NT2/D1 (cell line): ENCODE data around the gene TTC3.
"Not testable (repeated sequence)": the region's sequence is repeated elsewhere in the genome, so short reads cannot be mapped to it uniquely, and the experiment has no call there.

ENCODE experiments used
- DNase-seq: peaks from one replicate; pipeline ENCODE4 v3.0.0-alpha.2; 2011; ENCODE audit warnings: low read depth, low spot score
- H3K27me3 ChIP-seq: 2 replicates; pipeline ENCODE4 v1.6.0; 2011; ENCODE audit warnings: mild to moderate bottlenecking; ENCODE audit not compliant: insufficient read length, insufficient read depth
- H3K36me3 ChIP-seq: 2 replicates; pipeline ENCODE4 v1.6.1; 2011; ENCODE audit warnings: mild to moderate bottlenecking, low read length, mixed read lengths; ENCODE audit not compliant: insufficient read depth, insufficient read length
- H3K4me1 ChIP-seq: 2 replicates; pipeline ENCODE4 v1.5.1; 2011; ENCODE audit not compliant: insufficient read depth, insufficient read length
- H3K4me3 ChIP-seq: 2 replicates; pipeline ENCODE4 v1.5.1; 2011; ENCODE audit warnings: low read depth; ENCODE audit not compliant: insufficient read length
- H3K9ac ChIP-seq: 2 replicates; pipeline ENCODE4 v1.6.0; 2011; ENCODE audit warnings: low read depth; ENCODE audit not compliant: insufficient read length
- H3K9me3 ChIP-seq: 2 replicates; pipeline ENCODE4 v1.5.1; 2011; ENCODE audit warnings: mild to moderate bottlenecking, low read length; ENCODE audit not compliant: insufficient read depth
- SUZ12 ChIP-seq: IDR thresholded peaks from 2 replicates; pipeline ENCODE4 v1.6.1; 2011; ENCODE audit not compliant: insufficient read length, insufficient read depth; ENCODE audit errors: extremely low read depth
- YY1 ChIP-seq: IDR thresholded peaks from 2 replicates; pipeline ENCODE4 v1.6.1; 2011; ENCODE audit not compliant: insufficient read length, insufficient read depth
- ZNF274 ChIP-seq: IDR thresholded peaks from 2 replicates; pipeline ENCODE4 v1.6.1; 2011; ENCODE audit warnings: mild to moderate bottlenecking, low read depth, low read length

The TTC3 gene

GRCh38 chr21:37093977-37094376, 20.9 kb downstream of the TTC3 start:
- H3K9me3 ChIP-seq: no peaks in the 10 kb centered on the region
- no peaks in the 10 kb centered on the region for H3K4me1 ChIP-seq
- no peak for TF ChIP-seq ZNF274
- TF ChIP-seq YY1: no peak
- no peak for TF ChIP-seq SUZ12
- H3K27me3 ChIP-seq: no peaks in the 10 kb centered on the region
- H3K9ac ChIP-seq: no peak overlapping the region
- H3K36me3 ChIP-seq: peaks cover 80% of the 10 kb centered on the region
- DNase-seq: no peak
- no peak overlapping the region for H3K4me3 ChIP-seq

- no peaks in the 10 kb centered on the region for H3K9me3 ChIP-seq
- H3K9ac ChIP-seq: no peak overlapping the region
- no peaks in the 10 kb centered on the region for H3K4me1 ChIP-seq
- DNase-seq: no peak
- no peaks in the 10 kb centered on the region for H3K27me3 ChIP-seq
- no peak for TF ChIP-seq YY1
- TF ChIP-seq ZNF274: no peak
- no peak for TF ChIP-seq SUZ12
- H3K4me3 ChIP-seq: no peak overlapping the region
- H3K36me3 ChIP-seq: peaks cover 76% of the 10 kb centered on the region
These were observed 22.8 kb downstream of the TTC3 start for GRCh38 chr21:37095821-37096220.

- no peak for TF ChIP-seq YY1
- no peak for TF ChIP-seq SUZ12
- TF ChIP-seq ZNF274: no peak
- Histone ChIP-seq H3K4me3 (no peak overlapping the region), H3K36me3 (peaks cover 58% of the 10 kb centered on the region), H3K4me1 (no peaks in the 10 kb centered on the region), H3K9me3 (no peaks in the 10 kb centered on the region), H3K27me3 (no peaks in the 10 kb centered on the region), H3K9ac (no peak overlapping the region)
- DNase-seq: no peak
These were observed 25.7 kb downstream of the TTC3 start for GRCh38 chr21:37098751-37099150.

- H3K9me3 ChIP-seq: no peaks in the 10 kb centered on the region
- no peaks in the 10 kb centered on the region for H3K4me1 ChIP-seq
- no peak for TF ChIP-seq YY1
- TF ChIP-seq ZNF274: no peak
- no peak for TF ChIP-seq SUZ12
- no peak overlapping the region for H3K4me3 ChIP-seq
- no peak overlapping the region for H3K9ac ChIP-seq
- H3K36me3 ChIP-seq: peaks cover 47% of the 10 kb centered on the region
- no peak for DNase-seq
- no peaks in the 10 kb centered on the region for H3K27me3 ChIP-seq
These were observed 27.3 kb downstream of the TTC3 start for GRCh38 chr21:37100316-37100715.

DNA sequence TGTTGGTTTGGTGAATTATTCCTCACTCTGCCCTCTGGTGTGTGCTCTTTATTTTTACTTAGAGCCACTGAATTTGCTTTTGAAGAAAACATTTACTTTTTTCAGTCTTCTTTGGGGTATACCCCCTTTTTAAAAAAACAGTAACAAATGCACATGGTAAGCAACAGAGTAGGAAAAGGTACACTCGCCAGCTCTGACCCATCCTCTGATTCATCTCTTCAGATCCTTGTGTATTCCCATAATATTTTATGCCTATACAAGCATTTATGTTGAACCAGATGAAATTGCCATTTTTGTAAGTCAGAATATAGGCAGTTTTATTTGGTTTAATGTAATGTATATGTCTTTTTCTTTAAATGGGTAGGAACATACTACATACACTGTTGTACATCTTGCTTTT, 28.3 kb downstream of the TTC3 start:
- H3K36me3 ChIP-seq: peaks cover 36% of the 10 kb centered on the region

GRCh38 chr21:37102746-37103145, 29.7 kb downstream of the TTC3 start:
- Histone ChIP-seq H3K36me3 (peaks cover 24% of the 10 kb centered on the region), H3K9me3 (peaks cover 16% of the 10 kb centered on the region)
- not testable (repeated sequence) for H3K9ac ChIP-seq, DNase-seq, H3K4me3 ChIP-seq, H3K4me1 ChIP-seq, H3K27me3 ChIP-seq

More for the DNA sequence above, 28.3 kb downstream of the TTC3 start:
- Histone ChIP-seq H3K9ac (no peak overlapping the region), H3K27me3 (no peaks in the 10 kb centered on the region), H3K4me3 (no peak overlapping the region), H3K4me1 (no peaks in the 10 kb centered on the region), H3K9me3 (peaks cover 2% of the 10 kb centered on the region; the same call in 1 of the 2 replicates)
- DNase-seq: no peak
- TF ChIP-seq YY1 (no peak), SUZ12 (no peak), ZNF274 (no peak)

DNA sequence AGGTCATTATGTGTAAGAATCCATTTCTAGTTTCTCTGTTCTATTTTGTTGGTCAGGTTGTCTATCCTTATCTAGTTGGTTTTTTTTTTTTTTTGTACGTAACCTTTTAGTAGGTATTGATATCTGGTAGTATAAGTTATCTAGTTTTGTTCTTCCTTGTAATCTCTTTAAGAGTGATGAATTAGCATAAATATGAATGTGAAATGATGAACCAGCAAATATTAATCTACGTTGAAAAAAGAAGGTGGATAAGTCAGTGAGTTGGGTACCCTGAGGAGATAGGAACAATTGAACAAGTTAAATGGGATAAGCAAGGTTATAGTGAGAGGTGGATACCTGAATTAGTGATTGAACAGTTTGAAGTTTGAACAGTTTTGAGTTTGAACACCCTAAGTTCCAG, 33.9 kb downstream of the TTC3 start:
- Histone ChIP-seq H3K36me3 (peaks cover 13% of the 10 kb centered on the region), H3K27me3 (no peaks in the 10 kb centered on the region), H3K9me3 (peaks cover 31% of the 10 kb centered on the region), H3K9ac (no peak overlapping the region), H3K4me3 (no peak overlapping the region), H3K4me1 (no peaks in the 10 kb centered on the region)
- DNase-seq: no peak
- TF ChIP-seq ZNF274 (no peak), SUZ12 (no peak), YY1 (no peak)

- not testable (repeated sequence) for H3K4me1 ChIP-seq, H3K9ac ChIP-seq, H3K4me3 ChIP-seq, H3K27me3 ChIP-seq, DNase-seq
- Histone ChIP-seq H3K9me3 (peaks cover 31% of the 10 kb centered on the region), H3K36me3 (peaks cover 20% of the 10 kb centered on the region)
These were observed 38.0 kb downstream of the TTC3 start for GRCh38 chr21:37111029-37111428.

DNA sequence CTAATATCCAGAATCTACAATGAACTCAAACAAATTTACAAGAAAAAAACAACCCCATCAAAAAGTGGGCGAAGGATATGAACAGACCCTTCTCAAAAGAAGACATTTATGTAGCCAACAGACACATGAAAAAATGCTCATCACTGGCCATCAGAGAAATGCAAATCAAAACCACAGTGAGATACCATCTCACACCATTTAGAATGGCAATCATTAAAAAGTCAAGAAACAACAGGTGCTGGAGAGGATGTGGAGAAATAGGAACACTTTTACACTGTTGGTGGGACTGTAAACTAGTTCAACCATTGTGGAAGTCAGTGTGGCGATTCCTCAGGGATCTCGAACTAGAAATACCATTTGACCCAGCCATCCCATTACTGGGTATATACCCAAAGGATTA, 41.2 kb downstream of the TTC3 start:
- H3K36me3 ChIP-seq, H3K27me3 ChIP-seq, H3K9me3 ChIP-seq: not testable (repeated sequence)

DNA sequence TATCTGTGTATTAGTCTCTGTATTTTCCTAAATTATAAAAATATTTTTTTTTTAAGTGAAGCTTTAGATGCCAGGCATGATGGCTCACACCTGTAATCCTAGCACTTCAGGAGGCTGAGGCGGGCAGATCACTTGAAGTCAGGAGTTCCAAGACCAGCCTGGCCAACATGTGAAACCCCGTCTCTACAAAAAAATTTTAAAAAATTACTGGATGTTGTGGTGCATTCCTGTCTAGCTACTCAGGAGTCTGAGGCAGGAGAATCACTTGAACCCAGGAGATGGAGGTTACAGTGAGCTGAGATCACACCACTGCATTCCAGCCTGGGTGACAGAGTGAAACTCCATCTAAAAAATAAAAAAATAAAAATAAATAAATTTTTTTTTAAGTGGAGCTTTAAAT, 43.4 kb downstream of the TTC3 start:
- not testable (repeated sequence) for H3K27me3 ChIP-seq, H3K4me3 ChIP-seq, H3K4me1 ChIP-seq, H3K9ac ChIP-seq, H3K9me3 ChIP-seq, DNase-seq
- peaks cover 10% of the 10 kb centered on the region for H3K36me3 ChIP-seq

More for the DNA sequence above, 41.2 kb downstream of the TTC3 start:
- H3K4me3 ChIP-seq, DNase-seq, H3K4me1 ChIP-seq, H3K9ac ChIP-seq: not testable (repeated sequence)
